PC-3 (cell line): Measurements from ENCODE around the gene PYGM.

Source experiments
- CTCF ChIP-seq: fragments of 300-600 bp; sonication (generic); conservative IDR thresholded peaks from 2 replicates; pipeline ENCODE4 v1.5.1; 2017; ENCODE audit warnings: antibody characterized with exemption, low read depth, mild to moderate bottlenecking, low read length
- EZH2 ChIP-seq: fragments of 300-600 bp; sonication (generic); IDR thresholded peaks from one replicate; pipeline ENCODE4 v1.6.1; 2017; ENCODE audit warnings: antibody characterized with exemption, mild to moderate bottlenecking, low read length; ENCODE audit not compliant: unreplicated experiment

GRCh38 chr11:64762277-64762673 lies 2.5 kb upstream of the PYGM start:
- no peak for TF ChIP-seq CTCF
- no peak for TF ChIP-seq EZH2
